CD4-positive, alpha-beta T cell treated with Interleukin-4 for 1 hour (primary cell): ENCODE measurements around the gene RNF138.
"Not testable (repeated sequence)": the region's sequence is repeated elsewhere in the genome, so short reads cannot be mapped to it uniquely, and the experiment has no call there.

ENCODE experiments used
- DNase-seq, 2 donors: peaks; one replicate each; pipeline ENCODE4 v3.0.0-alpha.2; 2020 to 2022

The RNF138 gene, protein sequence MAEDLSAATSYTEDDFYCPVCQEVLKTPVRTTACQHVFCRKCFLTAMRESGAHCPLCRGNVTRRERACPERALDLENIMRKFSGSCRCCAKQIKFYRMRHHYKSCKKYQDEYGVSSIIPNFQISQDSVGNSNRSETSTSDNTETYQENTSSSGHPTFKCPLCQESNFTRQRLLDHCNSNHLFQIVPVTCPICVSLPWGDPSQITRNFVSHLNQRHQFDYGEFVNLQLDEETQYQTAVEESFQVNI

DNA sequence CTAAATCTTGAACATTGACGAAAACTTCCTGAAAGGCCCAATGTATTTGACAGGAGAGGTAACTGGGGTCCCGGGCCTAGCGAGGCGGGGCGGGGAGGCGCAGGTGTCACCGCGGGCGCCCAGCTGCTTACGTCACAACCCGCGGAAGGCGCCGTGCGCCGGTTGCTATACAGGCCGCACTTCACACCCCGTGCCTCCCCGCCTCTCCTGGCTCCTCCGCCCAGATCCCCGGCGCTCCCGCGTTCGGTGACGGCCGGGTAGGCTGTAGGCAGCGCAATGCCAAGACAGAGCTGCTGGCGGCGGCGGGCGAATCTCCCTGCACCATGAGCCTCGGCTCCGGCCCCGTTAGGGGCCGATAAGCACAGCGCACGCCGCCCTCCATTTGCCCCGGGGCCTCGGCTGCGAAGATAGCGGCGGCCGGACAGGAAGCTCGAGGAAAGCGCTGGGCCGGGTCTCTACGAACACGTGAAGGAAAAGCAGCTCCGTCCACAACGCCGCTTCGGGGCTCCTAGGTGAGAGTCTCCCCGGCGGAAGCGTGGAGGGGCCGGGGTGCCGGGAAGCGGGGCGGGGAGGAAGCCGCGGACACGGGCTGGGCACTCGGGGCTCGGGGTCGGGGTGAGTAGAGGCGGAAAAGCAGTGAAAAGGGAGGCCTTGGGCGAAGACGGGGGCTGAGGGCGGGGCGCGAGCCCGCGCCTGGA lies at the start of gene RNF138:
Gene RNF138, plus strand, starts transcription at position 151 of the 698 bp plus-strand sequence. CDS start 903 bp downstream, outside the sequence.
- DNase-seq, result peak; percentile 90 to 92

DNA sequence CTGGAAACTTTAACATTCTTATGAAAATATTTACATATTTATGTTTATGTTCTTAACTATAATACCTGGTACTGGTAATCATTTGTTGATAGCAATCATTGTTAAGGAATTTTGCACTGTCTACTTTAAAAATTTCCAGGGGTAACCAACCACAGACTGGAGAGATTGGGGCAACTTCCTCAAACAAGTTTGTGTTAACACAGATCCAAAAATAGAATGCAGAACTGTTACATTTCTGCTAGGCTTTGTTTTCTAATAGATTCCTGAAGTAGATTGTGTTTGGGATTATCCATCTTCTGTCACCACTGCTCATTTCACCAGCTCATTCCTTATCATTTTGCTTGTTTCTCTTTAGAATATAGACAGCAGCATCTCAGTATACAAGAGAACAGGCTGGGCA lies 49.3 kb upstream of the RNF138 start:
- no peak for DNase-seq

DNA sequence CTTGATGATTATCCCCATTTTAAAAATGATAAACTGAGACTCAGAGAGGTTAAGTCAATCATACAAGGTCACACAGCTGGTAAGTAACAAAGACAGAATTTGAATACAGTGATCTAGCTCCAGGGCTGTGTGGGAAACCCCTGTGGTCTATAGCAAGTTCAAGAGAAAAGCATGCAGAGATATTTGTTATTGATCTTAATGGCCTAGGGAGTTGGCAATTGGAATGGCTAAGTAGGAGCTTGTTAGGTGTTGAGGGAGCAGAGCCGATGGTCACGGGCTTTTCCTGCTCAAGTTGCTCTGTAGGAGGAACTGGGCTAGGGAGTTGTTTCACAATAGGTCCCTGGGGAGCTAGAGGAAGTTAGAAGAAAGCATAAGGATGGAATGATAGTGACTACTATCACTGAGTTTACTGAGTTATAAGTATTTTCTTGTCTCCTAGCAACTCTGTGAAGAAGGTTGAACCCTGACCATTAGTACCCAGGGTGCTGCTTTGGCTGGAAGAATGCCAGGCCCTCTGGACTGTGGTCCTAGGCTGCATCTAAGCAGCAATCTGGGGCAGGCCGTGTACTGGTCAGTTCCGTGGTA lies 43.1 kb upstream of the RNF138 start:
- DNase-seq, result peak; percentile 40 to 59

DNA sequence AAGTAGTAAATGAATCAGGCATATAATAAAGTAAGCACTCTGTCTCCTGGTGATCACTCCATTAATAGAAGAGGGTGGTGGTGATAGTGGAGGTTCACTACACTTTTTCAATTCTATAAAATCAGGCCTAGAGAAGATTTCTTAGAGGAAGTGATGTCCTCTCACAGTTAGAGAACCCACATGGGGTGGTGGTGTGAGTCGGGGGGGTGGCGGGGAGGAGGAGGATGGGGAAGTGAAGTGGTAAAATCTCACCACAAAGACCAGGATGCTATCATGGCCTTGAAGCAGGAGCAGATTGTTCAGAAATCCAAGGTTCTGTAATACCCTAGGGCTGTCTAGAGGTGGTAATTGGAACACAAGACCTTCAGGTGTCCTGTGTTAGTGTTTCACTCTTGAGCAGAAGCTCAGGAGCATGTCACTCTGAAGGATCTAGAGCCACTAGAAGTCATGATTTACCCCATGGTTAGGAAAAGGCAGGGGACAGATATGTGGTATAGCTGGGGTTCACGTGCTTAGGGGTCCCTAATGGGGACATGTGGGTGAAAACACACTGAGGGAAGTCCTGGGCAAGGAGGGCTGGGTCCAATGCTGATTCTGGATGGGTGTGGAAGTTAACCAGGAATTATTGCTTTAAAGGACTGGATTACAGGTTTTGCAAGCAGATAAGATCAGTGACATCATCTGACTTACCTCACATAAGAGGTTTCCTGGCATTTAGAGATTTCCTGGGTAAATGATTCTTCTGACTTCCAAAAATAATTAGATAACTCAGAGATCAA lies 42.1 kb upstream of the RNF138 start:
- DNase-seq, result peak; percentile 68 to 70

DNA sequence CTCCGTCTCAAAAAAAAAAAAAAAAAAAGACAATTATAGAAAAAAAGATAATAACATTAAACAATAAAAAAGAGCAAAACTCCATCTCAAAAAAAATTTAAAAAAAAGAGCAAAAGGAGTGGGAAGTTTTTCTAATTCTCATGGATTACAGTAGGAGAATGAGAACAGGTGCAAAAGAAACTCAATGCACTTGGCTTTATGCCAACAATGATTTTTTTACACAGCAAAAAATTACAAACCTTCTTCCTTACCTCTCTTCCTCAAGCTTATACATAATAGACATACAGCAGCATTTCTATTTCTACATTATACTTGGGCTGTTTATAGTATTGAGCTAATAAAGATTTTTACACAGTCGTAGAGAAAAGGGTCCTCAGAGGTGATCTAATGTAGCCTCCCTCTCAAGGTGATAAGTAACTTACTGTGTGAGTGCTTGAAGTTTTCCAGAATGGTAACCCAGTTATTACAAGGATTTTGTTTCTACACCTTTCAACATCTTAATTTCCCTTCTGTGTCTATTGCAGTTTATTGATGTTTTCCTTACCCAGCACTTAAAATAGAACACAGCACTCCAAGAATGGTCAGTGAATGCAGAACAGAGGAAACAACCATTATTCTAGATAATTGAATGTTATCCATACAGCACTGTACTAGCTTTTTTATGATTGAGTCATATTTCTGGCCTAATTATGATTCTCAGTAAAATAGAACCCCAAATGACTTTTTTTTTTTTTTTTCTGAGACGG lies 34.9 kb upstream of the RNF138 start:
- no peak for DNase-seq

DNA sequence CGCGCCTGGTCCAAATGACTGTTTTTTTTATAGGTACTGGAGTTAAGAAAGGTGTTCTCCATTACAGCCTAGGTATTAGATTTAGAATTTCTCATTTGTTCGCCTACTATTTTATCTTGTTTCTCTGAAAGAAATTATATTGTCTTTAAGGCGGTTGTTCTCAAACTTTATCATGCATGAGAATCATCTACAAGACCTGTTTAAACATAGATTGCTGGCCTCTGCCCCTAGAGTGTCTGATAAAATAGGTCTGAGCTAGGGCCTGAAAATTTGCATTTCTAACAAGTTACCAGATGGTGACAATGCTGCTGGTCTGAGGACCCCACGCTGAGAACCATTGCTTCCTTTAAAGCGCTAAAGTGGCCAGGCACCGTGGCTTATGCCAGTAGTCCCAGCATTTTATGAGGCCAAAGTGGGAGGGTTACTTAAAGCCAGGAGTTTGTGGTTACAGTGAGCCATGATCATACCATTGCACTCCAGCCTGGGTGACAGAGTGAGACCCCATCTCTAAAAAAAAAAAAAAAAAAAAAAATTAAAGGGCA lies 34.0 kb upstream of the RNF138 start:
- no peak for DNase-seq

DNA sequence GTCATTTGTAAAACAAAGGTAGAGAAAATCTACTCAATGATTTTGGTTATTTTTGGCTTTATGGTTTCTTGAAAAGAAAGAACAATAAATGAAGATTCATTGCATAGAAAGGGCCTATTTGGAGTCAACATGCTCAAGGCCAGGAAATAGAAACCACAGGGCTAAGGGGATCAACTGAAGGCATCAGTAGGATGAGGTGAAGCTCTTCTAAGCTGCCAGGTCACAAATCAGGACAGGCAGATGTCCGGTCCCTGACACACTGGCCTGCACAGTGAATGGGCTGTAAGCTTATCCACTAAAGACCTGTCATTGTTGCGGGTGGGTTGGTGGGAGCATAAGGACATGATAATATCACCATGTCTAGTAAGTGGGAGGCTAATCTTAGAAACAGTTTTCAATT lies 31.6 kb upstream of the RNF138 start:
- no peak for DNase-seq

DNA sequence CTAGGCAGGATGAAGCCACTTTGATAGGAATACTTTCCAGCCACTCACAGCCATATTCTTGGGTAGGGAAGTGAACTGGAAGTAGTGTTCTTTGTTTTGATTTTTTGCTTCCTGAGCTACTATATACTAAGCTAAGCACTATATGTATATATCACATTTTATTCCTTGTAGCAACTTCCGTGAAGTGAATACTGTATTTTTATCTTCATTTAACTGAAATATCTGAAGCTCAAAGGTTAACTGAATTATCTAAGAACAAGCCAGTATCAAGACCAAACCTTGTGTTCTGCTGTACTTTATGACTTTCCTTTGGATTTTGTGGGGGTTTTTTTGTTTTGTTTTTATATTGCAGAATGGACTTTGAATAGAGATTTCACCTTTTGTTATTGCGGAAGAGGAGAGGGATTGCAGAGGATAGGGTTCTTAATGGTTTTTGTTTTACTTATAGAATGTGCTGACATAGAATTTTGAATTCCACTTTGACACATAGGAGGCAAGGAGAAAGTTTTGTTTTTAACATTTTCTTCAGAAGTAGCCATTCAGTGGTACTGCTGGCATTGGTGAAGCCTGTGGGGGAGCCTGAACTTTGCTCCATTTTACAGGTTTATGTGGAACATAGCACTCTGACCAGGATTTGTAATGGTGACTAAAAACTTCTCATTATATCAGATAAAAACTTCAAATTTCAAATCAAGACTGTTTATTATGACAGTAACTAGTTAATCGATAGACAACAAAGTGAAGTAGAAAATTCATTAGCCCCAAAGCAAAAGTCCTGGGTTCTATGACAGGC lies 24.1 kb upstream of the RNF138 start:
- no peak for DNase-seq

DNA sequence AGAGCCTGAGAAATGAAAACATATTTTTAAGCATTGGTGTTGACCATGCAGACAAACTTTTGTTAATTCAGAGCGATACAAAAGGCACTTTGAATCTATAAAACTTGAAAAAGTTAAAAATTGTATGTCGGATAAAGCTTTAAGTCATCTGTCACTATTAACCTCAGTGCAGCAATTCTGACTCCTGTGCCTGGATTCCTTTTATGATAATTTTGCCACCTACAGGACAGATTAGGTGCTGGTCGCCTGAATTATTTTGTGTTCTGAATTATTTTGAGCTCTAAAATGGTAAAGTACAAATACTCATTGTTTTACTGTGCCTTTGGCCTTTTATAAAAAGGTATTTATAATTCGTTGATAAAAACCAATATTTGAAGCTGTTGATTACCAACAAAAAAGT lies 19.4 kb upstream of the RNF138 start:
- DNase-seq, result peak in 1 of 2 donors; percentile 66

DNA sequence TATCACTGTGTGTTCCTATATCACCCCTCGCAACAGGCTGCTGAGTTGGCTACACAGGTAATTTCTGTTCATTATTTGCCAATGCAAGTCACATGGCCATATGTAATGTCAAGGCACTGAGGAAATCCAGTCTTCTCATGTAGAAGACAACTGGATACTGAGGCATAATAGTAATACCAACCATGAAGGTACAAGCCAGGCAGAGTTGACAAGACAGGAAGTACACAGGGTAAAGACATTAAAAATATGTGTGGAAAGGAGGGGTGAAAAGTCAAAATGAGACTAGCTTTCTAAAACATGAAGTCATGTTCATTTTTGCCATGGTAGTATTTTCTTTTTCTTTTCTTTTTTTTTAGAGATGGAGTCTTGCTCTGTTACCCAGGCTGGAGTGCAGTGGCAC lies 17.5 kb upstream of the RNF138 start:
- no peak for DNase-seq

DNA sequence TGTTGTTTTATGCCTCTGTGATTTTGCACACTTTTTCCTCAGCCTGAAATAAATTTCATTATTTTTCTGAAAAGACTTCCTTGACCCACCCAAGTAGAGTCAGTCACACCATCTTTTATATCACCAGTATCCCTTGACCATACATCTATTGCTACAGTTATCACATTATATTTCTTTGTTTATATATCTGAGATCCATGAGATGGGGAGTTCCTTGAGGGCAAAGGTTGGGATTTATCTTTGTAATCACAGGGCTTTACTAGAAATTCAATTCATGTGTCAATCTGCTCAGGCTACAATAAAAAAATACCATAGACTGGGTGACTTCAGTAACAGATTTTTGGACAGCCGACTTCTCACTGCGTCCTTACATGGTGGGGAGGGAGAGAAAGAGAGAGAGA lies 12.8 kb upstream of the RNF138 start:
- no peak for DNase-seq

DNA sequence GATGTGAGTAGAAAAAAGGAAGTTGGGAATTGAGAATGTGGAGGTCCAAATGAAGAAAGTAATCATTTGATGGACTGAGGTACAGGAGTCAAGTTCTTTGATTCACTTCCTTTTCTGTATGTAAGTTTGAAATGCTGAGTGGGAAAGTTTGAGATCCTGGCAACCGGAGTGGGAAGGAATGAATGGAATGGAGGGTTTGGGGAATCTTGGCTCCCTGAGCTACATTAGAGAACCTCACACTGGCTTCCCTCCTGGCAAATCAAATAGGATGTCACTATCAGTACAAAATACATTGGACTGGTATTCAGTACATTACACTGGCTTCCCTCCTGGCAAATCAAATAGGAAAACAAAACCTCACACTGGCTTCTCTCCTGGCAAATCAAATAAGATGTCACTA lies 9.8 kb upstream of the RNF138 start:
- no peak for DNase-seq

DNA sequence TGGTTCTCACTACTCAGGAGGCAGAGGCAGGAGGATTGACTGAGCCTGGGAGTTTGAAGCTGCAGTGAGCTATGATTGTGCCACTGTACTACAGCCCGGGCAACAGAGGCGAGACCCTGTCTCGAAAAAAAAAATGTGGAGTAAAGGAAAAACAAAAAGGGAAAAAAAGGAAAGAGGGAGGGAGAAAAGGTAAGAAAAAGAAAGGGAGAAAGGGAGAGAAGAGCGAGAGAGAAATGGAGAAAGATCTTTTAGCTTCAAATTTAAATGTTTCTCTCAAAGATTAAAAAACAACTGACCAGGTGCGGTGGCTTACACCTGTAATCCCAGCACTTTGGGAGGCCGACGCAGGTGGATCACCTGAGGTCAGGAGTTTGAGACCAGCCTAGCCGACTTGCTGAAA lies 7.9 kb upstream of the RNF138 start:
- DNase-seq, result no peak

DNA sequence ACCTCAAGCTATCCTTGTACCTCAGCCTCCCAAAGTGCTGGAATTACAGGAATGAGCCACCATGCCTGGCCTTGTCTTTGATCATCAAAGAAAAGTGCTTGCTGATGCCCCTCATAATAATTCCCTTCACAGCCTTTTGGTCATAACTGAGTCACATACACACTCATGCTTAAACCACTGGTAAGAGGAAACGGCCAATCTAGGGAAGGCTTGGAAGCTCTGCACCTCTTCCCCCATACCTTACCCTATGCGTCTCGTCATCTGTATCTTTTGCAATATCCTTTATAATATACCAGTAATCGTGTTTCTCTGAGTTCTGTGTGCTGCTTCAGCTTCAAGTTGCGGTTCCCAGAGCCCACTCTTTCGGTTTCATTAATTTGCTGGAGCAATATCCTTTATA lies 4.8 kb upstream of the RNF138 start:
- peak in 1 of 2 donors; percentile 15 for DNase-seq

DNA sequence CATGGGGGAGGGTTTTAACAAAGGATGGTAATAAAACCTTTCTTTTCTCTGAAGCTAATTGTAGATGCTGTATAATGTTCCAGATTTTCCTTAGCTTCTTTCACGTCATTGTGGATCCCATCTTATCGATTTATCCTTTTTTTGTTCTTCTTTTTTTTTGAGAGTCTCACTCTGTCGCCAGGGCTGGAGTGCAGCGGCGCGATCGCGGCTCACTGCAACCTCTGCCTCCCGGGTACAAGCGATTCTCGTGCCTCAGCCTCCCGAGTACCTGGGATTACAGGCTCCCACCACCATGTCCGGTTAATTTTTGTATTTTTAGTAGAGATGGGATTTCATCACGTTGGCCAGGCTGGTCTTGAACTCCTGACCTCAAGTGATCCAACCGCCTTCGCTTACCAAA lies 843 bp upstream of the RNF138 start:
- not testable (repeated sequence) for DNase-seq

DNA sequence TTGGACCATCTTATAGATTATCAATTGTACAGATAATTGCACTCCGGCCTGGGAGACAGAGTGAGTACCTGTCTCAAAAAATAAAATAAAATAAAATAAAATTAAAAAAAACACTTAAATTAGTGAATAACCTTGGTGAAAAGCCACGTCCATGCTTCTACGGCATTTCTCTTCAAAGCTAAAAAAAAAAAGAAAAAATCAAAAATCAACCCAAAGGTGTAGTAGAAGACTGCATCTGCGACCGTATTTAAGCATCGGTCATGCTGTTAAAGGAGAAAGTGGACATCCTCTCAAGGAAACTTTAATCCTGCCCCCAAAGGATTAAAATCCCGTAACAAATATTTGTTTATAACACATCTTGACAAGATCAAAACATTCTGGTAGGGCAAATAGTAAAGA lies 350 bp upstream of the RNF138 start:
- no peak for DNase-seq

DNA sequence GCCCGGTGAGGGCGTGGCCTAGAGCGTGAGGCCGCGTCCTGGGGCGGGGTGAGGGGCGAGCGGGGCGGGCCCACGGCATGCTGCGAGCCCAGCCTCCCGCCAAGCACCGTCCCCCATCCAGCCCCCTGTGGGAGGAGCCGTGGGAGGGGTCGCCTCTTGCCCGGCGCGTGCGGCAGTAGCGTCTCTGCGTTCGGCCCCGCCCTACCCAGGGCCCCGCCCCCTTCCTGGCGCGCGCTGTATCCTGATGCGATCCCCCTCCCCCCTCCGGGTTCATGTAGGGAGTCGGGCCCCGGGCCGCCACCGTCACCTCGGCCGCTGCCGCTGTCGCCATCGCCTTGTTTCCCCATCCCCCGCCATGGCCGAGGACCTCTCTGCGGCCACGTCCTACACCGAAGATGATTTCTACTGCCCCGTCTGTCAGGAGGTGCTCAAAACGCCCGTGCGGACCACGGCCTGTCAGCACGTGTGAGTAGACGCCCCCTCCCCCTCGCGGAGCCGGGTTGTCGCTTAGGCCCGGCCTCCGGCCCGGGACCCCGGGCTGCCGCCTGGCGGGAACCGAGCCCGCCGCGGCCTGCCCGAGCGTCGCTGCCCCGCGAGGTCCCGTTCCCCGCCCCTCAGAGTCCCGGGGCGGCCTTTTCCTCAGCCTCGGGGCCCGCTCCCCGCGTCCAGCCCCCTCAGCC lies 888 bp downstream of the RNF138 start:
- peak; percentile 99 for DNase-seq

DNA sequence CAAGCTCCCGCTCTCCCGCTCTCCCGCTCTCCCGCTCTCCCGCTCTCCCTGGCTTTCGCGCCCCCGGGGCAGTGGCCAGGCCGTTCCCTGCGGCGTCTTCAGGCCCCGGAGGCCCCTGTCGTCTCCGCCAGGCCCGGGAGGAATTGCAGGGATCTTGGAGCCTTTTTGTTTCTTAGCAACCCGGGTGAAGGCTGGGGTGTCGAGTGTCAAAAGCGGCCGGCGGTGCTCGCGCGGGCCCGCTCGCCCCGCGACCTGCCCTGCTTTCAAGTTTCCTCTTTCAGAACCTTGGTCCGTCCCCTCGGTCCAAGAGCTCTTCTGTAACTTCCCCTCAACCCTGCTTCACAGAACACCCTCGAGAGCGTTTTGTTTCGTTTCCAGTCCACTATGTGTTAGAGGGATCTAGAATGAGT lies 1.4 kb downstream of the RNF138 start:
- peak; percentile 63 to 67 for DNase-seq

DNA sequence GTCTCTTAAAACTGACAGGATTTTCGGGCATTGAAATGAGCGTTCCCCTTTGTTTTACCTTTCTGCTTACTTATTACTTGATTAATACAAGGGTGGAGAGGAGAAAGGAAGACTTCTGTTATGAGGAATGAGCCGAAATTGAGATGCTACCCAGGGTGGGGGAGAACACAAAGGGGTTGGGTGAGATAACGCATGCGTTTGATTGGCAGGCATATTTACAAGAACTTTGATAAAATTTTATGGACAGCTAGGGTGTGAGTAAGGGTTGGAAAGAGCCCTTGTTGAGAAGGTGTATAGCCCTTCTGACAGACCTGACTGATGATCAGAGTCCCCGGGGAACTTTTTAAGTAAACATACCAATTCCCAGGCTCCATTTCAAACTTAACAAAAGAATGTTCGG lies 1.8 kb downstream of the RNF138 start:
- DNase-seq, result no peak

DNA sequence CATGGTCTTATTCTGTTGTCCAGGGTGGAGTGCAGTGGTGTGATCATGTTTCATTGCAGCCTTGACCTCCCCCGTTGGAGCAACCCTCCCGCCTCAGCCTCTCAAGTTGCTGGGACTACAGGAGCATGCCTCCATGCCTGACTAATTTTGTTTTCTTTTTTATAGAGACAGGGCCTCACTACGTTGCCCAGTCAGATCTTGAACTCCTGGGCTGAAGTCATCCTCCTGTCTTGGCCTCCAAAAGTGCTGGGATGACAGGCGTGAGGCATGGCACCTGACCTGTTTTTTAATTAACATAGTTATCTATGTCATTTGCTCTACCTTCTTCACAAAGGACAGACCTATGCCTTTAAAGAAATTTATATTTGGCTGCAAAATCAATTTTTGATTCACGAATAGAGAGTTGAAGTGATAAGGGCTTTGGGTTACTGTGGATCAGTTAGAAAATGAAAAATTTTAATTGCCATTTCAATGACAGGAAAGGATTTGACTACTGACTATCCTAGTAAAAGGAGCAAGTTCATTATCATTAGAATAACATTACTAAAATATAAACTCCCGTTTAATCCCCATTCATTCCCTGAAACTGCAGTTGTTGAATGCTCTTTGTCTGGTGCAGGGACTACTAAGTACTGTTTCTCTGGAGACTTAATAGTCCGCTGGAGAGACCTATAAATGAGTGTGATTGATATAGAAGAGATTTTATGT lies 3.7 kb downstream of the RNF138 start:
- DNase-seq, result no peak

DNA sequence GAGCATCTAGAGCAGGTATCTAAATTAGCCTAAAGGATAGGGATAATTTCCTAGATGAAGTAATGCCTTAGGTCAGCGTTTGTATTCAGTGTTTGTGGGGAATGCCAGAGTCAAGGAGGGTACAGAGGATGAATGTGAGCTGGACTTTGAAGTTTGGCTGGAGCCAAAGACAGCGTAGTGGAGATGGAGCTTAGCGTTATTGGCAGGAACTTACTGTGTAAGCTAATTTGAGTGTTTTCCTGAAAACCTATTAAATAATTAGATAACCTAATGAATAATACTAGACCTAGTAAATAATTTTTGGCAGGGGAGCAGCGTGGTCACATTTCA lies 4.2 kb downstream of the RNF138 start:
- DNase-seq, result no peak
